HEK293T (cell line): ENCODE results near the gene KLF15.

Experiments used
- ARNT ChIP-seq: fragments of 450-650 bp; IDR thresholded peaks from 2 replicates; pipeline ENCODE4 v1.6.1; 2017; ENCODE audit warnings: mild to moderate bottlenecking
- FOXA1 ChIP-seq: fragments of 450-650 bp; IDR thresholded peaks from 2 replicates; pipeline ENCODE4 v1.6.1; 2016; ENCODE audit warnings: mild to moderate bottlenecking
- FOXK2 ChIP-seq: fragments of 450-650 bp; IDR thresholded peaks from 2 replicates; pipeline ENCODE4 v1.6.1; 2016; ENCODE audit warnings: mild to moderate bottlenecking
- FOXM1 ChIP-seq: fragments of 450-650 bp; IDR thresholded peaks from 2 replicates; pipeline ENCODE4 v1.6.1; 2017; ENCODE audit warnings: mild to moderate bottlenecking, borderline replicate concordance
- HDGF ChIP-seq: fragments of 450-650 bp; IDR thresholded peaks from 2 replicates; pipeline ENCODE4 v1.6.1; 2017; ENCODE audit warnings: antibody characterized with exemption, borderline replicate concordance
- L3MBTL2 ChIP-seq: fragments of 450-650 bp; conservative IDR thresholded peaks from 2 replicates; pipeline ENCODE4 v1.6.1; 2016; ENCODE audit warnings: mild to moderate bottlenecking
- NFRKB ChIP-seq: fragments of 450-650 bp; IDR thresholded peaks from 2 replicates; pipeline ENCODE4 v1.6.1; 2016; ENCODE audit warnings: mild to moderate bottlenecking, moderate library complexity
- SP1 ChIP-seq: fragments of 450-650 bp; IDR thresholded peaks from 2 replicates; pipeline ENCODE4 v1.6.1; 2017
- SUZ12 ChIP-seq: fragments of 450-650 bp; IDR thresholded peaks from 2 replicates; pipeline ENCODE4 v1.6.1; 2016; ENCODE audit warnings: mild to moderate bottlenecking
- TARDBP ChIP-seq: fragments of 450-650 bp; IDR thresholded peaks from 2 replicates; pipeline ENCODE4 v1.6.1; 2016
- ZNF384 ChIP-seq: fragments of 450-650 bp; IDR thresholded peaks from 2 replicates; pipeline ENCODE4 v1.6.1; 2016
- TF ChIP-seq, protein P1 (sequence below): fragments of 450-650 bp; IDR thresholded peaks from 2 replicates; pipeline ENCODE4 v1.6.1; 2016

DNA sequence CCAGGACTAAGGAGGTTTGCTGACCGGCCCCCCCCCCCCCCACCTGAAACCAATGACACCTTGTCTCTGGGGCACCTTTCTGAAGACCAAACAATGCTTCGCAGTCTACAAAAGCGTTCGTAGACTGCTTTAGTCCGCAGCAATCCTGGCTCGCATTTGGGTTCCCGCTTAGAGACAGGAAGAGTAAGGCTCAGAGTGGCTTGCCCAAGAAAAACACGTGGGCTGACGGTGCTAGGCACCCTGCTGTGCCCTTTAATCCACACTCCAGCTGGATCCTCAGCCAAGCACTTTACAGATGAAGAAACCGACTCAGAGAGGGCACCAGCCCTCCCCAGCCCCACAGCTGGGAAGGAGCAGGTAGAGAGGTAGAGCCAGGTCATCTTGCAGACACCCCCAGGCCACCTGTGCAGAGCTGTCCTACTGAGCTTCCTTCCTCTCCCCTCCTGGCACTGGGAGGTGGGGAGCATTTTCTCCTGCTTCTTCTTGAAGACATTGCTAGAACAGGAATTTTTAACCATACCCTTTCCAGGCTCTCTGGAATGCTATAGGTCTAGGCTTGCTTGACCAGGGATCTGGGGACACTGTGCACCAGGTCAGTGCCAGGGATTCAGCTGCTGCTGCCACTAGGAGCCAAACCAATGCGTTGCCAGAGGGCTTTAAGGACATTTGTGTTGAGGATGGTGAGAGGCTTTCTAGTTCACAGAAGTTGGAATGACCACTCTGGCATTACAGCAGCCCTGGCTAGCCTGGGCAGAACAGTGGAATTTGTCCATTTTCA lies 1.0 kb upstream of the KLF15 start:
- no peak for TF ChIP-seq FOXM1
- no peak for TF ChIP-seq SP1
- no peak for TF ChIP-seq NFRKB
- TF ChIP-seq, protein P1, sequence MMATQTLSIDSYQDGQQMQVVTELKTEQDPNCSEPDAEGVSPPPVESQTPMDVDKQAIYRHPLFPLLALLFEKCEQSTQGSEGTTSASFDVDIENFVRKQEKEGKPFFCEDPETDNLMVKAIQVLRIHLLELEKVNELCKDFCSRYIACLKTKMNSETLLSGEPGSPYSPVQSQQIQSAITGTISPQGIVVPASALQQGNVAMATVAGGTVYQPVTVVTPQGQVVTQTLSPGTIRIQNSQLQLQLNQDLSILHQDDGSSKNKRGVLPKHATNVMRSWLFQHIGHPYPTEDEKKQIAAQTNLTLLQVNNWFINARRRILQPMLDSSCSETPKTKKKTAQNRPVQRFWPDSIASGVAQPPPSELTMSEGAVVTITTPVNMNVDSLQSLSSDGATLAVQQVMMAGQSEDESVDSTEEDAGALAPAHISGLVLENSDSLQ, result no peak
- TF ChIP-seq SUZ12, result no peak
- no peak for TF ChIP-seq FOXA1
- TF ChIP-seq ARNT, result no peak
- TF ChIP-seq TARDBP, result no peak
- peak; percentile 53; the same call in 1 of the 2 replicates for TF ChIP-seq L3MBTL2
- TF ChIP-seq FOXK2, result no peak
- no peak for TF ChIP-seq ZNF384
- no peak for TF ChIP-seq HDGF
